ENCODE data around the gene NUP155. TPM values are rescaled to one million over a fixed set of nuclear protein-coding genes. Genes with fewer than 3 reads are reported as not detected.
A peak's percentile ranks its signal among the peaks of the same experiment; 100 is the strongest.

Gene NUP155
- total RNA-seq, 2 donors from 2014 or later: 46.2 to 75.7 TPM

DNA sequence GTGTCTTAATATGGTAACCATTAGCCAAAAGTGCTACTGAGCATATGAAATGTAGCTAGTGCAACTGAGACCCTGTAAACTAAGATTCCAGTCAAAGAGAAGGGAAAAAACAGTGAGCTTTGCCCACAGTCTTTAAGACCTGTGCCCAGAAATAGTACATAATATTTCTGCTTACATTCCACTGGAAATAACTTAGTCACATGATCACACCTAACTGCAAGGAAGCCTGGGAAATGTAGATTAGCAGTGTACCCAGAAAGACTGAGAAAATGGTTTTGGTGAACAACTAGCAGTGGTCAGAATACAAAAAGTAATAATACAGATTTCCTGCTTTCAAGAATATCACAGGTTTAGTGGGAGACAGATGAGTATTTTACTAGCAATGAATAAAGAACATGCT is 119.2 kb downstream of the NUP155 start:
- H3K27ac Mint-ChIP-seq: no peak overlapping the region
- DNase-seq (ENCODE audit: low spot score): no peak
- H3K4me3 Mint-ChIP-seq: no peak overlapping the region
- H3K9me3 Mint-ChIP-seq: no peaks in the 10 kb centered on the region
- no peaks in the 10 kb centered on the region for H3K27me3 Mint-ChIP-seq
- no peak for ATAC-seq
- H3K36me3 Mint-ChIP-seq: no peaks in the 10 kb centered on the region
- H3K4me1 Mint-ChIP-seq (ENCODE audit: low read depth in 2 of 2): peaks cover 5 to 6% of the 10 kb centered on the region in 2 donors

DNA sequence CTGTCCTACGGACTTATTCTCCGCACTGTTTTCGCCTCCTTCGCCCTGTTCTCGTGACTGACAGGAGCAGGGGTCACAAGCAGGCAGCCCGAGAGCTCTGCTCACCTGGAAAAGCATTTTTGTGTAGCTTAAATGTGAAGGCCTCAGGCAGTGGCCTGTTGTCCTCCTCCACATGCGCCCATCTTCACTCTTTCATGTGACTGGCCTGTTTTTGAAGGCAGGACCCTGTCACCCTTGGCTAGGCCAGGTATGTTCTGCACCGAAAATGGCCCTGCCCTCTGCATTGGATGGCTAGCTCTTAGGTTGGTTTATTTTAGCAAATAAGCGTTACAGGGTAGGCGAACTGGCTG is 121.1 kb downstream of the NUP155 start:
- Mint-ChIP-seq H3K4me1 (ENCODE audit: low read depth in 2 of 2) (peaks cover 5 to 6% of the 10 kb centered on the region in 2 donors), H3K27me3 (no peaks in the 10 kb centered on the region)
- no peak for ATAC-seq

DNA sequence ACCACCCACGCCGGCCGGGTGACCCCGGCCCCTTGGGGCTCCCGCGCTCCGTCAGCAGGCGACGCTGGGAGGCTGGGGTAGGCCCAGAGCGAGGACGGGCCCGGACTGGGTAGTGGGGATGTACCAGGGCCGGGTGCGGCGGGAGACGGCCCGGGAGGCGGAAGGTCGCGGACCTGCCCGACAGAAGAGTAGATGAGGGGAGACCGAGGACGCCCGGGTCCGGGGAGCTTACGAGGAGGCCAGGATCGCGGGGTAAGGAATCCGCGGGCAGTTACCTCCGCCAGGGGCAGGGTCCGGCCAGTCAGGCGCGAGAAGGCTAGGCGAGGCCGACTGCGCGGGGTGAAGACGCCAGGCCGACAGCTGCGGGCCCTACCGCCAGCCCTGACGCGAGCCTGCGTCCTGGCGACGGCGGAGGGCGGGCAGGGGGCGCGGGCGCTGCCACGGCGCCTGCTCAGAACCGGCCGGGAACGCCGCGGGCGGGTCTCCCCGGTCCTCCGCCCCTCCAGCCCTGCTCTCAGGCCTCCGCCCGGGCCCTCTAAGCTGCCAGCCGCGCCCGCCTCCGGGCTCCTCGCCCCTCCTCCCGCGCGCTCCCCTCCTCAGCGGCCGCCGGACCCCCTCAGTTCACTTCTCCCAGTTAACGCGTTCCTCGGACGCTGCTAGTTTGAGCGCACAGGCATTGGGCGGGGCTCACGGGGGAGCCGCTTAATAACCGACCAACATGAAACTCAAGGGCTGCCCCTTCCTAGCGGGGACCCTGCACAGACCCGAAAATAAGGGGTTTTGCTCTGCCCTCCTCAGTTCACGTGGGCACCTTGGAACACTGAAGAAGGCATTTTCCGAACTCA is 121.7 kb downstream of the NUP155 start, which contains the start of gene CPLANE1:
Gene CPLANE1 (minus strand): TSS at position 407 of the 845 bp plus-strand sequence. CDS start 1,678 bp downstream, outside the sequence.
- peaks cover 5 to 6% of the 10 kb centered on the region in 2 donors for H3K4me1 Mint-ChIP-seq (ENCODE audit: low read depth in 2 of 2)
- H3K36me3 Mint-ChIP-seq: no peaks in the 10 kb centered on the region

More for the DNA sequence above, 121.1 kb downstream of the NUP155 start:
- Mint-ChIP-seq H3K4me3 (peak overlapping the region; percentile 91), H3K9me3 (no peaks in the 10 kb centered on the region), H3K27ac (peak overlapping the region; percentile 81 to 91), H3K36me3 (no peaks in the 10 kb centered on the region)
- no peak for DNase-seq (ENCODE audit: low spot score)

DNA sequence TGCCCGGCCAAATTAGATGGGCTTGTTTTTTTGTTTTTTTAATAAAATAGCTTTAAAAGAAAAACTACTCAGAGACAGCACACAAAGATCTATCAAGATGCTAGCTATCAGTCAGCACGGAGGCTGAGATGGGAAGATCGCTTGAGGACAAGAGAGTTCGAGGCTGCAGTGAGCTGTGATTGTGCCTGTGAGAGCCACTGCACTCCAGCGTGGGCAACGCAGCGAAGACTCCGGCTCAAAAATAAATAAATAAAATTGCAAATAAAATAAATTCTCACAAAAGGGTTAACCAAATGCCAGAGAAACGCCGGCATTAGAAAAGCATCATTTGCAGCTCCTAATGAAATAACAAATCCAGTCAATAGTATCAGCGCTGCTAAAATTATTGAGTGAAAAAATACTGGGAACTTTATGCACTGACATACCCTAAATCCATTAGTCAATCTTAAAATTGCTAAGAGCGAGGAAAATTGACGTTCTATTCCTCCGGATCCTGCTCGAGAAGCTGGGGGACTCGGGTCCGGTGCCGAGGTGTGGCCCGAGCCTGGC is 122.4 kb downstream of the NUP155 start:
- H3K27me3 Mint-ChIP-seq: no peaks in the 10 kb centered on the region
- peak overlapping the region; percentile 91 for H3K4me3 Mint-ChIP-seq
- H3K36me3 Mint-ChIP-seq: no peaks in the 10 kb centered on the region
- no peak for DNase-seq (ENCODE audit: low spot score)
- ATAC-seq: no peak
- peak overlapping the region; percentile 66 to 81 for H3K27ac Mint-ChIP-seq
- peaks cover 5 to 6% of the 10 kb centered on the region in 2 donors for H3K4me1 Mint-ChIP-seq (ENCODE audit: low read depth in 2 of 2)
- no peaks in the 10 kb centered on the region for H3K9me3 Mint-ChIP-seq

More for the DNA sequence above, 121.7 kb downstream of the NUP155 start, which contains the start of gene CPLANE1:
- DNase-seq (ENCODE audit: low spot score): peak; percentile 76
- Mint-ChIP-seq H3K27me3 (no peaks in the 10 kb centered on the region), H3K4me3 (peak within 1 kb of the TSS; percentile 91), H3K9me3 (no peaks in the 10 kb centered on the region), H3K27ac (peak within 1 kb of the TSS; percentile 81 to 91)
- ATAC-seq: peak; percentile 94

DNA sequence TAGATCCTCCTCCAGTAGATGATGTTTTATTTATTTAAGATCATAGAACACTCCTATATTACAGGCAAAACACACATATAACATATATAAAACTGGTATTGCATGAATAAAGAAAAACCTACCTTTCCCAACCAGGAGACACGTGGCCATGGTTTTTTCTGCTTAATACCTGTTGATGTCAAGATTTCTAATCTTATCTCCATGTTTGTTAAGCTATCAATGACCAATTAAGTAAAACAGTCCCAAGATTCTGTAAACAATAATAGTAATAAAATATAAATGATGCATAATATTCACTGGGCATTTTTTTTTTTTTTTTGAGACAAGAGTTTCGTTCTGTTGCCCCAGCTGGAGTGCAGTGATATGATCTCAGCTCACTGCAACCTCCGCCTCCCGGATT is 123.4 kb downstream of the NUP155 start:
- peak overlapping the region; percentile 17 for H3K4me3 Mint-ChIP-seq
- H3K27ac Mint-ChIP-seq: no peak overlapping the region
- no peaks in the 10 kb centered on the region for H3K27me3 Mint-ChIP-seq
- DNase-seq (ENCODE audit: low spot score) (no peak), ATAC-seq (no peak)
- H3K36me3 Mint-ChIP-seq: no peaks in the 10 kb centered on the region
- H3K4me1 Mint-ChIP-seq (ENCODE audit: low read depth in 2 of 2): peaks cover 5 to 6% of the 10 kb centered on the region in 2 donors
- no peaks in the 10 kb centered on the region for H3K9me3 Mint-ChIP-seq

DNA sequence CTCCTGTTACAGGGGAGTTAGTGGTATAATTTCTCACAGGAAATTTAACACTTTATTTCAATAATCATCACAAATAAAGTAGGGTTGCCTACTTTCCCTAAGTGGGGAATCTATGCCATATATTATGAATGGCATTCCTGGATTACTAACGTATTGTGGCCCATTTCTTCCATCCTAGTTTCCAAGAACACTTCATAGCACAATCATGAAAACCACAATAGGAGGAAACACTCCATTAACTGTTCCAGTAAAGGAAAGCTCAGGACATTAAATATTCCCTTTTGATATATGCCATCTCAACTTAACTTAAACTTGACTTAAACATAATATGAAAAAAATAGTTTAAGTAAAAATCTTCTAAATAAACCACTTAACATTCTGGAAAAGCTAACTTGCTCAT is 123.9 kb downstream of the NUP155 start:
- Mint-ChIP-seq H3K36me3 (no peaks in the 10 kb centered on the region), H3K27me3 (no peaks in the 10 kb centered on the region), H3K4me3 (peak overlapping the region; percentile 17), H3K9me3 (no peaks in the 10 kb centered on the region), H3K27ac (no peak overlapping the region), H3K4me1 (ENCODE audit: low read depth in 2 of 2) (peaks cover 5 to 6% of the 10 kb centered on the region in 2 donors)
- DNase-seq (ENCODE audit: low spot score) (no peak), ATAC-seq (no peak)

Other genes with a start within 250 kb of the NUP155 start
- gene CPLANE1, start 121.7 kb downstream of the NUP155 start, total RNA-seq: 10 to 100 TPM in 1 of 2 donors, 1 to 10 TPM in 1; 9.4 to 12.1 TPM
- gene WDR70, start 8.2 kb upstream of the NUP155 start, total RNA-seq: 10 to 100 TPM; 32.7 to 58.5 TPM

Measured in natural killer cell treated with Interleukin-12 subunit alpha and Interleukin-12 subunit beta and Interleukin-15 and Interleukin-18, amount 100 ng/mL, for 72 hours (primary cell).